SU-DHL-6 (cell line): ENCODE data around the gene PPP6R3.

ENCODE experiments used
- H2AFZ ChIP-seq: fragments of 200-600 bp; sonication (generic); 2 replicates; pipeline ENCODE4 v1.6.1; 2014; ENCODE audit warnings: low read depth, mild to moderate bottlenecking, moderate library complexity, mixed read lengths, antibody characterized with exemption, low read length; ENCODE audit not compliant: severe bottlenecking
- H3F3A ChIP-seq: fragments of 200-600 bp; shearing (Covaris generic); 2 replicates; pipeline ENCODE4 v1.6.0; 2016; ENCODE audit warnings: antibody characterized with exemption, mild to moderate bottlenecking; ENCODE audit not compliant: insufficient read depth
- H3K27ac ChIP-seq: fragments of 200-600 bp; sonication (generic); 2 replicates; pipeline ENCODE4 v1.5.1; 2016; ENCODE audit warnings: low read depth, mild to moderate bottlenecking, low read length, moderate library complexity, mixed read lengths
- H3K27me3 ChIP-seq: fragments of 200-600 bp; sonication (generic), shearing (Covaris generic); 2 replicates; pipeline ENCODE4 v1.6.0; 2014; ENCODE audit warnings: mild to moderate bottlenecking, low read length
- H3K36me3 ChIP-seq: fragments of 200-600 bp; sonication (generic); 2 replicates; pipeline ENCODE4 v1.6.1; 2014; ENCODE audit warnings: mild to moderate bottlenecking, low read length, mixed read lengths
- H3K4me2 ChIP-seq: fragments of 300-600, 200-600 bp; shearing (Covaris generic), sonication (generic); 2 replicates; pipeline ENCODE4 v1.6.0; 2014; ENCODE audit warnings: low read length, low read depth, mild to moderate bottlenecking; ENCODE audit not compliant: poor library complexity, severe bottlenecking
- H3K4me3 ChIP-seq: fragments of 200-600 bp; sonication (generic); 2 replicates; pipeline ENCODE4 v1.5.1; 2014; ENCODE audit warnings: antibody characterized with exemption, low read length, mild to moderate bottlenecking, mixed read lengths; ENCODE audit not compliant: insufficient read depth, poor library complexity, severe bottlenecking
- H3K79me2 ChIP-seq: fragments of 200-600 bp; sonication (generic); 2 replicates; pipeline ENCODE4 v1.6.1; 2014; ENCODE audit warnings: mild to moderate bottlenecking, low read length, moderate library complexity; ENCODE audit not compliant: insufficient read depth
- H3K9ac ChIP-seq: fragments of 200-600 bp; sonication (generic); 2 replicates; pipeline ENCODE4 v1.7.0; 2014; ENCODE audit warnings: mild to moderate bottlenecking, low read length
- H3K9me2 ChIP-seq: fragments of 200-600 bp; sonication (generic); replicated peaks from 2 replicates; pipeline ENCODE4 v1.6.1; 2014; ENCODE audit warnings: low read length; ENCODE audit not compliant: insufficient read depth
- H3K9me3 ChIP-seq: fragments of 200-600 bp; sonication (generic); 2 replicates; pipeline ENCODE4 v1.6.1; 2014; ENCODE audit warnings: low read length, mixed read lengths; ENCODE audit not compliant: insufficient read depth
- H4K20me1 ChIP-seq: fragments of 200-600 bp; sonication (generic); 2 replicates; pipeline ENCODE4 v1.6.1; 2014; ENCODE audit warnings: low read depth, mild to moderate bottlenecking, antibody characterized with exemption, low read length, moderate library complexity, mixed read lengths
- CTCF ChIP-seq: fragments of 200-600 bp; sonication (generic); IDR thresholded peaks from one replicate; pipeline ENCODE4 v1.5.1; 2017; ENCODE audit warnings: antibody characterized with exemption, mild to moderate bottlenecking, low read length, moderate library complexity; ENCODE audit not compliant: insufficient read depth, poor library complexity, severe bottlenecking
- EZH2phosphoT487 ChIP-seq: fragments of 200-600 bp; sonication (generic), shearing (Covaris generic); conservative IDR thresholded peaks from 2 replicates; pipeline ENCODE4 v1.6.1; 2018; ENCODE audit warnings: mild to moderate bottlenecking, antibody characterized with exemption, low read length, moderate library complexity, mixed read lengths

PPP6R3 gene

GRCh38 chr11:68641880-68642279 is 181.3 kb downstream of the PPP6R3 start:
- TF ChIP-seq CTCF, result no peak
- no peak for TF ChIP-seq EZH2phosphoT487
- no peaks in the 10 kb centered on the region for H3K36me3 ChIP-seq
- H3F3A ChIP-seq, result no peaks in the 10 kb centered on the region
- no peaks in the 10 kb centered on the region for H3K79me2 ChIP-seq
- H3K9me3 ChIP-seq, result no peaks in the 10 kb centered on the region
- H3K27ac ChIP-seq, result no peak overlapping the region
- no peaks in the 10 kb centered on the region for H4K20me1 ChIP-seq
- H3K9ac ChIP-seq, result no peak overlapping the region
- no peak overlapping the region for H3K4me2 ChIP-seq
- no peaks in the 10 kb centered on the region for H3K9me2 ChIP-seq
- H3K27me3 ChIP-seq, result no peaks in the 10 kb centered on the region
- H3K4me3 ChIP-seq, result no peak overlapping the region
- H2AFZ ChIP-seq, result no peak overlapping the region

- Histone ChIP-seq H3K4me2 (no peak overlapping the region), H3F3A (no peaks in the 10 kb centered on the region), H2AFZ (no peak overlapping the region), H4K20me1 (no peaks in the 10 kb centered on the region), H3K9me2 (no peaks in the 10 kb centered on the region), H3K9ac (no peak overlapping the region), H3K4me3 (no peak overlapping the region), H3K9me3 (no peaks in the 10 kb centered on the region), H3K27me3 (no peaks in the 10 kb centered on the region), H3K27ac (no peak overlapping the region), H3K79me2 (no peaks in the 10 kb centered on the region), H3K36me3 (no peaks in the 10 kb centered on the region)
- TF ChIP-seq EZH2phosphoT487 (no peak), CTCF (no peak)
Measured at GRCh38 chr11:68643585-68643984, 183.0 kb downstream of the PPP6R3 start.

GRCh38 chr11:68646832-68647231 is 186.3 kb downstream of the PPP6R3 start:
- no peaks in the 10 kb centered on the region for H4K20me1 ChIP-seq
- no peak overlapping the region for H3K4me3 ChIP-seq
- no peaks in the 10 kb centered on the region for H3K36me3 ChIP-seq
- no peaks in the 10 kb centered on the region for H3K9me3 ChIP-seq
- no peaks in the 10 kb centered on the region for H3F3A ChIP-seq
- H3K9ac ChIP-seq, result no peak overlapping the region
- no peaks in the 10 kb centered on the region for H3K9me2 ChIP-seq
- no peak overlapping the region for H2AFZ ChIP-seq
- no peak overlapping the region for H3K27ac ChIP-seq
- H3K4me2 ChIP-seq, result no peak overlapping the region
- no peak for TF ChIP-seq CTCF
- no peak for TF ChIP-seq EZH2phosphoT487
- no peaks in the 10 kb centered on the region for H3K27me3 ChIP-seq
- no peaks in the 10 kb centered on the region for H3K79me2 ChIP-seq
